Endothelial cell of umbilical vein (primary cell): ENCODE data around the gene SLC4A1AP. TPM values are rescaled to one million over a fixed set of nuclear protein-coding genes. Genes with fewer than 3 reads are reported as not detected.

ENCODE experiments used
- BruUV-seq: library from RNA; stranded (reverse); fragments of 400-500 nt; replicated peaks from 2 replicates; lab custom pipeline; 2021; lab: Mats Ljungman, UMichigan
- CTCF ChIA-PET: fragments of 300-600, 350-600 bp; sonication (Branson Sonifier 250); formaldehyde crosslinking; loops from one replicate; lab custom pipeline; 2021; ENCODE audit warnings: antibody characterized with exemption, inconsistent platforms; lab: Charles Lee
- POLR2A ChIA-PET: fragments of 300-600, 350-600 bp; sonication (Branson Sonifier 250); formaldehyde crosslinking; loops from one replicate; lab custom pipeline; 2021; ENCODE audit warnings: antibody characterized with exemption, inconsistent platforms; lab: Charles Lee
- DNase-seq: peaks from one replicate; pipeline ENCODE4 v3.0.0-alpha.2; 2011; ENCODE audit warnings: low read depth, low spot score
- FAIRE-seq: peaks from 2 replicates; lab custom pipeline; 2011; peaks lifted over from hg19 to GRCh38; lab: Jason Lieb, UNC
- H2AFZ ChIP-seq: 2 replicates; pipeline ENCODE4 v1.6.0; 2012; ENCODE audit warnings: low read depth, low read length, control low read depth, inconsistent platforms
- H3K27ac ChIP-seq: 2 replicates; pipeline ENCODE4 v1.5.1; 2011; ENCODE audit warnings: low read depth, mild to moderate bottlenecking, control low read depth, low read length, moderate library complexity; ENCODE audit not compliant: insufficient read depth
- H3K27me3 ChIP-seq, 2 experiments: 2 replicates each; pipeline versions ENCODE4 v1.6.0 to v1.6.1; 2011; ENCODE audit warnings: low read length in 2 of 2, mixed read lengths in 1 of 2; ENCODE audit not compliant: control insufficient read depth in 2 of 2, insufficient read depth in 2 of 2
- H3K36me3 ChIP-seq, 2 experiments: 2 replicates in 1 of 2; 3 replicates in 1 of 2; pipeline ENCODE4 v1.5.1; 2011; ENCODE audit warnings: low read length in 2 of 2, mild to moderate bottlenecking in 1 of 2, moderate library complexity in 1 of 2; ENCODE audit not compliant: control insufficient read depth in 2 of 2, insufficient read depth in 2 of 2; ENCODE audit errors: extremely low read depth in 1 of 2
- H3K4me1 ChIP-seq: 3 replicates; pipeline ENCODE4 v1.5.1; 2011; ENCODE audit warnings: mild to moderate bottlenecking, low read length; ENCODE audit not compliant: control insufficient read depth, insufficient read depth; ENCODE audit errors: extremely low read depth
- H3K4me2 ChIP-seq: 2 replicates; pipeline ENCODE4 v1.6.1; 2011; ENCODE audit warnings: low read length, control low read depth, mixed read lengths; ENCODE audit not compliant: insufficient read depth
- H3K4me3 ChIP-seq, 3 experiments: fragments of 200-600 bp in 1 of 3; sonication (generic), shearing (Covaris generic) in 1 of 3; replicated peaks in 1 of 3; 2 replicates each; pipeline ENCODE4 v1.5.1; 2011 to 2016; ENCODE audit warnings: control low read depth in 3 of 3, low read length in 3 of 3, mild to moderate bottlenecking in 2 of 3, inconsistent platforms in 1 of 3, low read depth in 1 of 3, moderate library complexity in 1 of 3; ENCODE audit not compliant: insufficient read depth in 1 of 3
- H3K79me2 ChIP-seq: 2 replicates; pipeline ENCODE4 v1.6.0; 2012; ENCODE audit warnings: low read length, inconsistent platforms; ENCODE audit not compliant: control insufficient read depth, insufficient read depth
- H3K9ac ChIP-seq: replicated peaks from 2 replicates; pipeline ENCODE3; 2011; ENCODE audit warnings: low read length, control low read depth; ENCODE audit not compliant: insufficient read depth; ENCODE audit errors: extremely low read depth
- H3K9me1 ChIP-seq: replicated peaks from 3 replicates; pipeline ENCODE4 v1.6.0; 2011; ENCODE audit warnings: mild to moderate bottlenecking, low read length; ENCODE audit not compliant: control insufficient read depth, insufficient read depth; ENCODE audit errors: extremely low read depth
- H3K9me3 ChIP-seq: replicated peaks from 2 replicates; pipeline ENCODE4 v1.5.1; 2012; ENCODE audit warnings: low read length, inconsistent platforms; ENCODE audit not compliant: control insufficient read depth, insufficient read depth
- H4K20me1 ChIP-seq: replicated peaks from 2 replicates; pipeline ENCODE3; 2011; ENCODE audit warnings: mild to moderate bottlenecking, low read length; ENCODE audit not compliant: control insufficient read depth, insufficient read depth; ENCODE audit errors: extremely low read depth
- CTCF ChIP-seq, 2 donors: IDR thresholded peaks; 1 replicate in 1 of 2; 2 replicates in 1 of 2; pipeline ENCODE4 v1.5.1; 2011; ENCODE audit warnings: low read length in 2 of 2, mild to moderate bottlenecking in 2 of 2, moderate library complexity in 2 of 2, control low read depth in 1 of 2, inconsistent platforms in 1 of 2, low read depth in 1 of 2; ENCODE audit not compliant: insufficient read depth in 1 of 2; ENCODE audit errors: extremely low read depth in 1 of 2
- EZH2 ChIP-seq: IDR thresholded peaks from 2 replicates; pipeline ENCODE4 v1.6.1; 2012; ENCODE audit warnings: borderline replicate concordance, low read depth, mild to moderate bottlenecking, moderate library complexity, low read length, inconsistent platforms; ENCODE audit not compliant: severe bottlenecking
- FOS ChIP-seq: IDR thresholded peaks from 2 replicates; pipeline ENCODE4 v1.6.1; 2011; ENCODE audit warnings: mild to moderate bottlenecking, low read length, moderate library complexity, borderline replicate concordance; ENCODE audit not compliant: insufficient read depth
- GATA2 ChIP-seq: IDR thresholded peaks from 2 replicates; pipeline ENCODE4 v1.7.0; 2011; ENCODE audit warnings: low read depth, mild to moderate bottlenecking, moderate library complexity, mixed read lengths, low read length; ENCODE audit not compliant: insufficient read length, insufficient read depth
- JUN ChIP-seq: IDR thresholded peaks from 2 replicates; pipeline ENCODE4 v1.6.1; 2011; ENCODE audit warnings: borderline replicate concordance, low read depth; ENCODE audit not compliant: insufficient read length, insufficient read depth
- MYC ChIP-seq: IDR thresholded peaks from one replicate; pipeline ENCODE4 v1.6.1; 2011; ENCODE audit warnings: mild to moderate bottlenecking, low read depth, low read length
- POLR2A ChIP-seq: IDR thresholded peaks from 2 replicates; pipeline ENCODE4 v1.6.1; 2012; ENCODE audit warnings: low read depth, mild to moderate bottlenecking, control low read depth, low read length
- POLR2AphosphoS5 ChIP-seq: IDR thresholded peaks from 2 replicates; pipeline ENCODE4 v1.6.1; 2012; ENCODE audit warnings: low read depth, mild to moderate bottlenecking, control low read depth, low read length, moderate library complexity; ENCODE audit not compliant: insufficient read depth
- dilution Hi-C: fragments of 300-500 bp; cut with MboI; formaldehyde crosslinking; loops from one replicate; pipeline ENCODE4 v1.15.0; 2019; ENCODE audit warnings: low sequenced_read_pairs; ENCODE audit not compliant: extremely low pct_ligation_motif_present
- intact Hi-C: fragments of 100-400 bp; cut with micrococcal nuclease; formaldehyde crosslinking; loops from one replicate; pipeline ENCODE4 v1.10.0; 2022
- polyA plus RNA-seq, 4 experiments: library from polyadenylated mRNA; depleted of rRNA in 3 of 4; stranded (reverse) in 3 of 4; unstranded in 1 of 4; fragments of >200 nt; gene quantifications; 2 replicates each; pipeline versions ENCODE4 v1.2.1 to v1.2.3, GENCODE V29; 2011 to 2012; ENCODE audit warnings: missing spikeins in 1 of 4
- total RNA-seq: library from RNA; stranded (reverse); gene quantifications from 2 replicates; pipeline ENCODE4 v1.2.3, GENCODE V29; 2021
- TF ChIP-seq, protein P1 (sequence below): IDR thresholded peaks from 2 replicates; pipeline ENCODE4 v1.6.1; 2011; ENCODE audit not compliant: insufficient read depth, insufficient read length

The SLC4A1AP gene
- total and polyA plus RNA-seq, 2 donors (not counting 3 experiments of a cell fraction or from before 2014, with no cell fraction given): 9.5 to 28.4 TPM

DNA sequence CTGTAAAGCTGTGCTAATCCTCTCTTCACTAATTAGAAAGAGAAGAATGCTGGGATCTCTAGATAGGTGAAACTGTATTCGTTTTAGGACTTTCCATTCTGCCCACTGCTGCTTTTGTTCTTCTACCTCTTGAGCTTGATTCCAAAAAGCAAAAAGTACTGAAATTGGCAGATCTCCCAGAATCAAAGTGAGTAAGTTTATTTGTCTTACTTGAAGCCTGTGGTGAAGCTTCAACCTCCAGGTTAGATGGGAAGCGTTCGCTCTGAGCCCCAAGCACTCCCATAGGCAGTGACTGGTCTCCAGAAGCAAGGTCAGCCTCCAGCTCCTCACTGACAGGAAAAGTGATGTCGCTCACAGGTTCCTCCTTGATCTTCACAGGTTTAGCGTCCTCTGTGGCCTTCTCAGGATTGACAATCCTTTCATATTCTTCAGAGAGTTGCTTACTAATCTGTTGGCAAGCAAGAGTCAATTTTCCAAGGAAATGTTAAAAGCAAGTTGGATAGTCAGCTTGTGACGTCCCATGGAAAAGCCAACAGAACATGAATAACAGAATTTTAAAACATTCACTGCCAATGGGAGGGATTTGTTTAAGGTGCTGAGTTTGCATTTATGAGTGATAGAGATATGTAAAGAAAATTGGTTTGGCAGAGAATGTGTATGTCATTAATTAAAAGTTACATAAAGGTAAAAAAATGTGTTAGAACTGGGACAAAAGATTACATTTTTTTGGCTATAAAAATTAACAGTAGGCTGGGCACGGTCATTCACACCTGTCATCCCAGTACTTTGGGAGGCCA, 8.3 kb upstream of the SLC4A1AP start:
- peaks cover 23 to 31% of the 10 kb centered on the region in 2 experiments for H3K36me3 ChIP-seq
- no TSS peak for BruUV-seq
- H2AFZ ChIP-seq: no peak overlapping the region
- DNase-seq: peak; percentile 8
- H3K4me1 ChIP-seq: peaks cover 9% of the 10 kb centered on the region
- no peak overlapping the region for H3K27ac ChIP-seq
- POLR2A ChIA-PET: interaction anchor here (1.2 kb wide), 1 partner anchor 27 kb away, joined by 3 read pairs; no protein-coding TSS in a partner anchor
- CTCF ChIA-PET: interaction anchor here (2.1 to 3.3 kb wide), 2 partner anchors 12 to 28 kb away, joined by 4 to 18 read pairs; no protein-coding TSS in a partner anchor
- TF ChIP-seq MYC (no peak), CTCF (IDR thresholded peaks at IDR 0.05; ENCODE audit: extremely low read depth in 1 of 2, insufficient read depth in 1 of 2, low read depth in 1 of 2, low read length in 2 of 2) (no peak), POLR2AphosphoS5 (no peak), POLR2A (no peak), JUN (no peak), GATA2 (no peak), FOS (no peak), EZH2 (no peak)
- TF ChIP-seq, protein P1, sequence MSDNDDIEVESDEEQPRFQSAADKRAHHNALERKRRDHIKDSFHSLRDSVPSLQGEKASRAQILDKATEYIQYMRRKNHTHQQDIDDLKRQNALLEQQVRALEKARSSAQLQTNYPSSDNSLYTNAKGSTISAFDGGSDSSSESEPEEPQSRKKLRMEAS: no peak
- no peaks in the 10 kb centered on the region for H3K79me2 ChIP-seq
- no peaks in the 10 kb centered on the region for H4K20me1 ChIP-seq
- H3K9me3 ChIP-seq: no peaks in the 10 kb centered on the region
- intact Hi-C loops: no loop called here
- no peaks in the 10 kb centered on the region for H3K9me1 ChIP-seq
- H3K27me3 ChIP-seq: no peaks in the 10 kb centered on the region
- no peak overlapping the region for H3K4me3 ChIP-seq
- FAIRE-seq: no peak
- H3K9ac ChIP-seq: no peak overlapping the region
- no peak overlapping the region for H3K4me2 ChIP-seq
- dilution Hi-C loops: no loop called here
